GM19395 (cell line): ENCODE results near the gene BPIFB4.

ENCODE experiments used
- ATAC-seq: cut with Tn5 transposase; IDR thresholded peaks from one replicate; pipeline ENCODE4 v1.9.1; 2021; ENCODE audit warnings: mild to moderate bottlenecking, moderate library complexity; ENCODE audit not compliant: unreplicated experiment

The BPIFB4 gene

DNA sequence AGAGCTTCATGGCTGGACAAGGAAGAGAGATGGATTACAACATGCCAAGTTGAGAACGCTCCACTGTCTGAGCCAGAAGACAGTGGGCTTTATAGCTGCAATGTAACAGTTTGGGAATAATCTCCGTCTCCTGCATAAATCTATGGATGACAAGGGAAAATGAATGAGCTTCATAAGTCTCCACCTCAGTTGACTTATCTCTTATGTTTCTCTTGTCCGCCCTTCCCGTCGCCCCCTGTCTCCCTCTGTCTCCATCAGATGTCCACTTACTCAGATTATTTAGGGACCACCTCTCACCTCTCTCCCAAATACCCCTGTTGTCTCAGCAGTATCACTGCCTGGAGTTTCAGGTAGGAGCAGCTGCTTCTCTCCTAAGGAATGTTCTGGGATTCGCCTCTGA is 74.8 kb downstream of the BPIFB4 start:
- ATAC-seq: no peak

DNA sequence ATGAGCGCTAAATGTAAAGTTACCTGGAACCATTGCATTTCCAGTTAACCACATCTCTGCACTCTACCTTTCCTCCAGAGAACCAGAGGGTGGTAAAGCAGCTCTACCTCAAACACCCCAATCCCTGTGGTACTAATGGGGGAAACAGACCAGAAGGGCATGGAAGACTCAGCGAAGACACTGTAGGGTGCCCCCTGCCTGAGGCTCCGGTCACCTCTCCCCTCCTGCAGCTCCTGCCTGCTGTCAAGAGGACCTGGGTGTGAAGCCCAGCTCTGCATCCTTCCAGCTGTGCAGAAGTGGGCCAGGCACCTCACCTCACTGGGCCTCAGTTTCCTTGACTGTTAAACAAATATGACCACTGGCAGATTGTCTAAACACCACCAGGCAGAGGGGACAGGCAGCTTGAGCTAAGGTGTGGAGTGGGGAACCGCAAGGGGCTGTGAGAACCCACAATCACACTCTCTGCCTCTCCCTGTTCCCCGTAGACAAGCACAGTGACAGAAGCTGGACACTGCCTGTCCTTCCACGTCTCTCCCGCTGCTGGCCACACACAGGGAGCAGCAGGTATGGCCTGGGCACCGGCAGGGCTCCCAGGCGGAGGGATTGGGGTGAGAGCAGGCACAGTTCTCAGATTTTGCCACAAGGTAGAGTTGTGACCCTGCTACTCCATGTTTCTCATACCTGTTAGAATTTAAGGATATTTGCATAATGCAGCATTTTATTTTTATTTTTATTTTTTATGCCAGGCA is 79.4 kb downstream of the BPIFB4 start:
- ATAC-seq: no peak

DNA sequence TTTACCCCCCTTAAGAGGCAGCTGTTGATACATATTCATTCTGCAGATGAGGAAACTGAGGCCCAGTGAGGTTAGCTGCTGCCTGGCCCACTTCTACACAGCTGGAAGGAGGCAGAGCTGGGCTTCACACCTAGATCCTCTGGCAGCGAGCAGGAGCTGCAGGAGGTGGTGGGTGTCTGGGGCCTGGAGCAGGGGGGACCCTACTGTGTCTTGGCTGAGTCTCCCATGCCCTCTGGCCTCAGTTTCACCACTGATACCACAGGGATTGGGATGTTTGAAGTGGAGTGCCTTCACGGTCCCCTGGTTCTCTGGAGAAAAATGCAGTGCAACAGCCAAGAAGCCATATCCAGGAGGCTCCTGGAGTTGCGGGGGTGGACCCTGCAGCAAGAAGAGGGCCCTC is 80.3 kb downstream of the BPIFB4 start:
- no peak for ATAC-seq

DNA sequence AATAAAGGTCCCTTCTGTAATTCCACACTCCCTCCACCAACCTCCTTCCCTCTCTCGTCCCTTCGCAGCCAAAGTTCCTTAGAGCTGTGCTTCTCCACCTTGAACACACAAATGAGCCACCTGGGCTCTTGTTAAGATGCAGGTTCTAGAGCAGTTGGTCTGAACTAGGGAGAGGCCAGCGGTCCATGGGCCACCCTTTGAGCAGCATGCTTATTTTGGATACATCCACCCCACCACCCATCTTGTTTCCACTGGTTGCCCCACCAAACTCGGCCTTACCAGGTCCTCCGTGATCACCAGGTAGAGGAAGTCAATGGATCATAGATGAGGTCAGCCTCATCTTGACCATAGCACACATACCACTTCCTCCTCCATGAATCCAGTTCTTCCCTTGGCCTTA is 81.2 kb downstream of the BPIFB4 start:
- no peak for ATAC-seq
